Caco-2 (cell line): ENCODE data around the gene ZNF544. TPM values are rescaled to one million over a fixed set of nuclear protein-coding genes. Genes with fewer than 3 reads are reported as not detected.

ENCODE experiments used
- BruUV-seq: library from RNA; stranded (reverse); fragments of 400-500 nt; replicated peaks from 2 replicates; lab custom pipeline; 2021; lab: Mats Ljungman, UMichigan
- CTCF ChIA-PET: fragments of 300-600 bp; sonication (Branson Sonifier 250); formaldehyde crosslinking; loops from one replicate; lab custom pipeline; 2022; ENCODE audit warnings: antibody characterized with exemption; lab: Charles Lee
- POLR2A ChIA-PET: fragments of 300-600 bp; sonication (Branson Sonifier 250); formaldehyde crosslinking; loops from one replicate; lab custom pipeline; 2022; ENCODE audit warnings: antibody characterized with exemption; lab: Charles Lee
- DNase-seq, 2 experiments: peaks; one replicate each; pipeline versions ENCODE4 v3.0.0 to v3.0.0-alpha.2; 2020 to 2022
- H3K27me3 ChIP-seq: replicated peaks from 2 replicates; pipeline ENCODE4 v1.6.0; 2011; ENCODE audit warnings: low read length; ENCODE audit not compliant: control insufficient read depth, insufficient read depth
- H3K36me3 ChIP-seq: 2 replicates; pipeline ENCODE4 v1.5.1; 2011; ENCODE audit warnings: low read length; ENCODE audit not compliant: control insufficient read depth, insufficient read depth
- H3K4me1 ChIP-seq: fragments of 250-450 bp; sonication (Bioruptor Pico); 2 replicates; pipeline ENCODE4 v1.5.1; 2020; ENCODE audit warnings: mild to moderate bottlenecking
- H3K4me3 ChIP-seq: 2 replicates; pipeline ENCODE4 v1.5.1; 2011; ENCODE audit warnings: low read depth, mild to moderate bottlenecking, control low read depth, low read length
- H3K9me3 ChIP-seq: fragments of 250-450 bp; sonication (Bioruptor Pico); 2 replicates; pipeline ENCODE4 v1.5.1; 2020; ENCODE audit warnings: mild to moderate bottlenecking, moderate library complexity
- H3K27ac Mint-ChIP-seq: one replicate; pipeline ENCODE4 v1.8.0; 2022; ENCODE audit warnings: mixed read lengths; ENCODE audit not compliant: unreplicated experiment
- H3K27me3 Mint-ChIP-seq: one replicate; pipeline ENCODE4 v1.8.0; 2022; ENCODE audit warnings: mixed read lengths; ENCODE audit not compliant: insufficient read depth, unreplicated experiment
- H3K36me3 Mint-ChIP-seq: one replicate; pipeline ENCODE4 v1.8.0; 2022; ENCODE audit warnings: mild to moderate bottlenecking, mixed read lengths; ENCODE audit not compliant: insufficient read depth, unreplicated experiment
- H3K4me1 Mint-ChIP-seq: one replicate; pipeline ENCODE4 v1.8.0; 2022; ENCODE audit warnings: low read depth, mixed read lengths; ENCODE audit not compliant: unreplicated experiment
- H3K4me3 Mint-ChIP-seq: one replicate; pipeline ENCODE4 v1.8.0; 2022; ENCODE audit warnings: mild to moderate bottlenecking, moderate library complexity, mixed read lengths; ENCODE audit not compliant: unreplicated experiment
- H3K9me3 Mint-ChIP-seq: one replicate; pipeline ENCODE4 v1.8.0; 2022; ENCODE audit warnings: mixed read lengths; ENCODE audit not compliant: unreplicated experiment
- intact Hi-C: fragments of 100-400 bp; cut with micrococcal nuclease; formaldehyde crosslinking; loops from one replicate; pipeline ENCODE4 v1.10.0; 2022; ENCODE audit not compliant: unreplicated experiment
- total RNA-seq: library from RNA; stranded (reverse); gene quantifications from 2 replicates; pipeline ENCODE4 v1.2.3, GENCODE V29; 2022
- TF ChIP-seq, protein P1 (sequence below), 2 experiments: fragments of 200-600 bp in 1 of 2; IDR thresholded peaks; 1 replicate in 1 of 2; 2 replicates in 1 of 2; pipeline versions ENCODE4 v1.5.1 to v1.8.0; 2011 to 2022; ENCODE audit warnings: antibody characterized with exemption in 1 of 2, control low read depth in 1 of 2, inconsistent platforms in 1 of 2, low read depth in 1 of 2, low read length in 1 of 2, mild to moderate bottlenecking in 1 of 2, moderate library complexity in 1 of 2; ENCODE audit not compliant: insufficient read depth in 1 of 2, severe bottlenecking in 1 of 2, unreplicated experiment in 1 of 2

The ZNF544 gene
- total RNA-seq, 1 experiment from 2014 or later: 48.7 TPM

DNA sequence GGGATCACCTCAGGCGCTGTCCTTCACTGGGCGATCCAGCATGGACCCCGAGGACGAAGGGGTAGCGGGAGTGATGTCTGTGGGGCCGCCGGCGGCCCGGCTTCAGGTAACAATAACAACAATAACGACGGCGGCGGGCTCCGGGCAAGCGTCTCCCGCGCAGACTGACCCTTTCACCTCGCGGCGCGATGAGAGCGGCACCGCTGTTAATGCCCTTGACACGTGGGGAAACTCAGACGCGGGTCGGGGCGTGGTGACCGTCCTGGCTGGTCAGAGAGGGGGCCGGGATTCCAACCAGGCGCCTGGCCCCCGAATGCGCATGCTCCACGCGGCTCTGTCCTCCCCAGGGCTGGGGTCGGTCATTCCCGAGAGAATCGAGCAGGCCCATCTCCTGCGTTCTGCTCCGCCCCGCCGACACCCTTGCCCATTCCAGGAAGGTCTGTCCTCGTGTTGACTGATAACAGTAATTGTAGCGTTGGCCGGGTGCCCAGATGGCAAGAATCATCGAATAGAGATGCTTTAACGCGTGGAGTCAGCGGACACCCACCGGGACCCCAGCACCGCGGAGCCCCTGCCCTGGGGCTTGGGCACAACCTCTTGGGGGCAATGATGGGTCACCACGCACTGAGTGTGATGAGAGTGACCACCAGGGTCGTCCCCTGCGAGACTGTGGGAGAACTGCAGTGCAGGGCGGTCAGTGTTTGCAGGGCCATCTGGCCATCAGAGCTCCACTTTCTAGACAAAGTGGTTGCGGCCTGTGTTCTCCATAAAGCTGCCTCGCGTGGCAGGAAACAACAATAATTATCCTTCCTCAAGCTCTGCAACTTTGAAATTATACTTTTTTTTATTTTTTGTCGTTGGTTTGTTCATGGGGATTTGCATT, 50.6 kb downstream of the ZNF544 start:
- peak; percentile 82 to 83 for DNase-seq
- H3K36me3 ChIP-seq: no peaks in the 10 kb centered on the region; the same call in 1 of the 2 replicates
- POLR2A ChIA-PET: interaction anchor here (1.0 to 1.5 kb wide), 2 partner anchors 26 to 83 kb away, joined by 3 read pairs; no protein-coding TSS in a partner anchor
- H3K36me3 Mint-ChIP-seq: peaks cover 50% of the 10 kb centered on the region
- H3K27me3 ChIP-seq: no peaks in the 10 kb centered on the region
- H3K4me1 ChIP-seq: 0 out of 2 replicates have a peak, but pooled peaks cover 5% of the 10 kb centered on the region
- TF ChIP-seq, protein P1, sequence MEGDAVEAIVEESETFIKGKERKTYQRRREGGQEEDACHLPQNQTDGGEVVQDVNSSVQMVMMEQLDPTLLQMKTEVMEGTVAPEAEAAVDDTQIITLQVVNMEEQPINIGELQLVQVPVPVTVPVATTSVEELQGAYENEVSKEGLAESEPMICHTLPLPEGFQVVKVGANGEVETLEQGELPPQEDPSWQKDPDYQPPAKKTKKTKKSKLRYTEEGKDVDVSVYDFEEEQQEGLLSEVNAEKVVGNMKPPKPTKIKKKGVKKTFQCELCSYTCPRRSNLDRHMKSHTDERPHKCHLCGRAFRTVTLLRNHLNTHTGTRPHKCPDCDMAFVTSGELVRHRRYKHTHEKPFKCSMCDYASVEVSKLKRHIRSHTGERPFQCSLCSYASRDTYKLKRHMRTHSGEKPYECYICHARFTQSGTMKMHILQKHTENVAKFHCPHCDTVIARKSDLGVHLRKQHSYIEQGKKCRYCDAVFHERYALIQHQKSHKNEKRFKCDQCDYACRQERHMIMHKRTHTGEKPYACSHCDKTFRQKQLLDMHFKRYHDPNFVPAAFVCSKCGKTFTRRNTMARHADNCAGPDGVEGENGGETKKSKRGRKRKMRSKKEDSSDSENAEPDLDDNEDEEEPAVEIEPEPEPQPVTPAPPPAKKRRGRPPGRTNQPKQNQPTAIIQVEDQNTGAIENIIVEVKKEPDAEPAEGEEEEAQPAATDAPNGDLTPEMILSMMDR (IDR thresholded peaks at IDR 0.05; ENCODE audit: insufficient read depth in 1 of 2, low read depth in 1 of 2, low read length in 1 of 2, severe bottlenecking in 1 of 2, unreplicated experiment in 1 of 2): no peak
- no peaks in the 10 kb centered on the region; the same call in 1 of the 2 replicates for H3K9me3 ChIP-seq
- H3K27me3 Mint-ChIP-seq: no peaks in the 10 kb centered on the region
- H3K4me3 Mint-ChIP-seq: peak overlapping the region; percentile 99
- peaks cover 8% of the 10 kb centered on the region for H3K9me3 Mint-ChIP-seq
- peak overlapping the region; percentile 85 for H3K4me3 ChIP-seq
- peak overlapping the region; percentile 96 for H3K27ac Mint-ChIP-seq
- intact Hi-C loops: loop anchor here (2.0 to 5.0 kb wide), 4 partner anchors 48 to 102 kb away; partner anchors contain the start of genes ZNF274, ZNF544, ZNF837 and ZSCAN22
- peaks cover 17% of the 10 kb centered on the region for H3K4me1 Mint-ChIP-seq
- CTCF ChIA-PET: no interaction called here
- no TSS peak for BruUV-seq

DNA sequence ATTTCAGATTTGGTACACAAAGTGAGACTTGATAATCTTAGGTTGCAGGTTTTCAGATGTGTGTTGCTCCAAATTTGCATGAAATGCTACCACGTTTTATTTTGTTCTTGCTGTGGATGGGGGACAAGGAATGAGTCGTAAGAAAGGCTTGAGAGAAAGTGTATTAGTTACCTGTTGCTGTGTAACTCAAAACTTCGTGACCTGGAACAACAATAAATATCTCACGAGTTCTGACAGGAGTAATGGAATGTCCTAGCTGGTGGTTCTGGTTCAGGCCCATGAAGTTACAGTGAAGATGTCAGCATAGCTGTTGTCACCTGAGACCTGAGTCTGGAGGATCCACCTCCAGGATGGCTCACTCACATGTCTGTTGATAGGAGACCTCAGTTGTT, 51.2 kb downstream of the ZNF544 start:
- intact Hi-C loops: loop anchor here (2.0 to 5.0 kb wide), 4 partner anchors 47 to 101 kb away; partner anchors contain the start of genes ZNF274, ZNF544, ZNF837 and ZSCAN22
- no peaks in the 10 kb centered on the region for H3K27me3 Mint-ChIP-seq
- H3K36me3 Mint-ChIP-seq: peaks cover 48% of the 10 kb centered on the region
- H3K27ac Mint-ChIP-seq: peak overlapping the region; percentile 96
- ChIA-PET CTCF (no interaction called here), POLR2A (no interaction called here)
- no peaks in the 10 kb centered on the region; the same call in 1 of the 2 replicates for H3K36me3 ChIP-seq
- peak overlapping the region; percentile 99 for H3K4me3 Mint-ChIP-seq
- H3K9me3 Mint-ChIP-seq: peaks cover 8% of the 10 kb centered on the region
- H3K27me3 ChIP-seq: no peaks in the 10 kb centered on the region
- peak overlapping the region; percentile 85 for H3K4me3 ChIP-seq
- no peaks in the 10 kb centered on the region for H3K9me3 ChIP-seq
- 0 out of 2 replicates have a peak, but pooled peaks cover 5% of the 10 kb centered on the region for H3K4me1 ChIP-seq
- BruUV-seq: TSS peak; percentile 46
- peaks cover 17% of the 10 kb centered on the region for H3K4me1 Mint-ChIP-seq
- no peak for DNase-seq
- TF ChIP-seq, protein P1 (IDR thresholded peaks at IDR 0.05; ENCODE audit: insufficient read depth in 1 of 2, low read depth in 1 of 2, low read length in 1 of 2, severe bottlenecking in 1 of 2, unreplicated experiment in 1 of 2): no peak

DNA sequence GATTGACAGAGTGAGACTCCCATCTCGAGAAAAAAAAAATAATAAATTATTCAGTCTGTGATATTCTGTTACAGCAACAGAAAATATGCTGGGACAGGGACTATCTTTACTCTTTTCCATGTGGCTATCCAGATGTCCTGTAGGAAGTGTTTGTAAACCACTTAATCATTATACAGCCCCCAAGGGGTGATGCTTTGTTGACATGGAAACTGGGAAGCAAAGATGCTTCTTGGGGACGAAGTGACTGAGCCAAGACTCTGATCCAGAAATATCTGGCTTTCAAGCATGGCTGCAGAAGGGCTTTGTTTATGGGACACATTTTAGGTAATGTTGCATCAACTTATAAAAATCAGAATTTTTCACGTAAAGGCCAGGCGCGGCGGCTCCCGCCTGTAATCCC, 55.5 kb downstream of the ZNF544 start:
- intact Hi-C loops: no loop called here
- TF ChIP-seq, protein P1 (IDR thresholded peaks at IDR 0.05; ENCODE audit: insufficient read depth in 1 of 2, low read depth in 1 of 2, low read length in 1 of 2, severe bottlenecking in 1 of 2, unreplicated experiment in 1 of 2): no peak
- Histone ChIP-seq H3K36me3 (peaks cover 15% of the 10 kb centered on the region), H3K27me3 (no peaks in the 10 kb centered on the region), H3K4me1 (0 out of 2 replicates have a peak, but pooled peaks cover 5% of the 10 kb centered on the region), H3K9me3 (no peaks in the 10 kb centered on the region), H3K4me3 (no peak overlapping the region)
- no peak for DNase-seq
- Mint-ChIP-seq H3K4me3 (no peak overlapping the region), H3K36me3 (peaks cover 69% of the 10 kb centered on the region), H3K27me3 (no peaks in the 10 kb centered on the region), H3K27ac (no peak overlapping the region), H3K9me3 (no peaks in the 10 kb centered on the region), H3K4me1 (peaks cover 17% of the 10 kb centered on the region)
- CTCF ChIA-PET: no interaction called here
- POLR2A ChIA-PET: no interaction called here
- no TSS peak for BruUV-seq
